Right lobe of liver (tissue), 6 donors: ENCODE results near the gene UBE2Q2. TPM values are rescaled to one million over a fixed set of nuclear protein-coding genes. Genes with fewer than 3 reads are reported as not detected.
A peak's percentile ranks its signal among the peaks of the same experiment; 100 is the strongest.

Experiments used
- ATAC-seq, 4 donors: fragments of 200-7000 bp; cut with Tn5 transposase; one replicate each; pipeline ENCODE4 v1.9.1; 2020; ENCODE audit warnings: mild to moderate bottlenecking in 4 of 4, moderate library complexity in 4 of 4
- DNase-seq, 3 donors: peaks; one replicate each; pipeline ENCODE4 v3.0.0-alpha.2; 2020
- H3K27ac ChIP-seq, 3 donors: fragments of 200-600 bp; one replicate each; pipeline ENCODE4 v1.8.0; 2022
- H3K27me3 ChIP-seq, 2 donors: fragments of 200-600 bp; one replicate each; pipeline ENCODE4 v1.8.0; 2022
- H3K36me3 ChIP-seq, 4 donors: fragments of 200-600 bp; sonication (generic) in 1 of 4; one replicate each; pipeline versions ENCODE4 v1.5.1 to v1.8.0; 2017 to 2022; ENCODE audit warnings: control low read depth in 1 of 4
- H3K4me1 ChIP-seq, 4 donors: fragments of 200-600 bp; sonication (generic) in 1 of 4; one replicate each; pipeline versions ENCODE4 v1.5.1 to v1.8.0; 2017 to 2022; ENCODE audit warnings: control low read depth in 1 of 4
- H3K4me3 ChIP-seq, 3 donors: fragments of 200-600 bp; one replicate each; pipeline ENCODE4 v1.8.0; 2022
- H3K9me3 ChIP-seq, 4 donors: fragments of 200-600 bp; sonication (generic) in 1 of 4; one replicate each; pipeline versions ENCODE4 v1.5.1 to v1.8.0; 2017 to 2022; ENCODE audit warnings: control low read depth in 1 of 4
- CTCF ChIP-seq, 4 donors: fragments of 200-600 bp in 3 of 4; fragments of 450-650 bp in 1 of 4; IDR thresholded peaks; one replicate each; pipeline versions ENCODE4 v1.5.1 to v1.8.0; 2016 to 2022; ENCODE audit warnings: antibody characterized with exemption in 4 of 4, mild to moderate bottlenecking in 2 of 4
- POLR2A ChIP-seq: fragments of 450-650 bp; IDR thresholded peaks from one replicate; pipeline ENCODE4 v1.6.1; 2017; ENCODE audit warnings: antibody characterized with exemption, mild to moderate bottlenecking
- WGBS: methylation state at CpG from one replicate; pipeline ENCODE4 v1.1.6; 2018; ENCODE audit warnings: low coverage, low lambda C conversion rate; ENCODE audit not compliant: insufficient coverage; ENCODE audit errors: missing lambda C conversion rate; 5-methylcytosine and 5-hydroxymethylcytosine counted together
- intact Hi-C, 2 donors: fragments of 100-400 bp; cut with DNase I; formaldehyde crosslinking; loops; one replicate each; pipeline versions ENCODE4 v1.11.2 to v1.14.1; 2022
- total RNA-seq, 6 experiments: library from RNA; depleted of rRNA in 2 of 6; stranded (reverse); fragments of >200 nt in 2 of 6; fragmentation: NEBNext Ultra II Directional in 3 of 6; extraction: Animal tissue kit (Norgen Biotek cat#: 25700) in 3 of 6; gene quantifications; one replicate each; pipeline versions ENCODE4 v1.1.0 to v1.2.4, GENCODE V29; 2016 to 2023
- donor health status: DM: no; HTN: yes; CAD: no.
- donor health status: DM: no; HTN: no; CAD: no.
- donor health status: DM: no; HTN: no; CAD: no.
- donor health status: DM: no; HTN: yes; CAD: no.
- donor health status: DM: no; HTN: yes; CAD: no.

The UBE2Q2 gene
- total RNA-seq, 6 experiments from 2014 or later, result 2.6 to 9.5 (median 4.6) TPM

DNA sequence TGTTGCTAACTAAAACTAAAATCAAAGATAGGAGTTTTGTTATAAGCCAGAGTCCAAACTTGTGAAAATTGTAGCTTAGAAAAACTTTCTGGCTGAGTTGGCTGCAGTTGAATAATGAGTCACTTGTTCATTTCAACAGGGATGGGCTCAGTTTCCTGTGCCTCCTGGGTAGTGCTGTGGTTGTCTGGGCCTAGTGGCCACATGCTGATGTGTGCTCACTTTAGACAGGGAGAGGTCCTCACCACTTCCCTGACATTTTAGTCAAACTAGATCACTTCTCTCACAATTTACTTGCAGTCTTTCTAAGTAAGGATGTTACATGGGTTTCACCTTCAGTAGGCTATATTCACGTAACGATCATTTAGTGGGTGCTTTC is 6.3 kb upstream of the UBE2Q2 start:
- DNase-seq (no peak), ATAC-seq (peak in 1 of 4 donors; percentile 56)

DNA sequence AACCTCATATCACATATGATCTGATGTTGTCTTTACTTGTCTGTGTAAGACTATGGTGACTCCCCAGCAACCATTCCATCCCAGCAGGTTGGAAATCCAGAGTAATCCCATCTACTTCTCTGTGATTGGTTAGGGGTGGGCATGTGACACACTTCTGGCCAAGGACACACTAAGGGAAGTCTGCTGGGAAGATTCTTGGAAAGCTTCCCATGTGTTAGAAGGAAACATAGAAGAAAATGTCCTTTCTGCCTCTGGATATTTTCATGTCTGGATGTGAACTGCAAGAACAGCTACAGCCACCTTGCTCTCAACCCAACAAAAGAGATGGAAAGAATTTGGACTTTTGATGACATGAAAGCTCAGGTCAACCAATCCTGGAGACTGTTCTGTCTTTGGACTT is 2.6 kb upstream of the UBE2Q2 start:
- no peak for TF ChIP-seq POLR2A
- no peak for TF ChIP-seq CTCF (IDR thresholded peaks at IDR 0.05)
- intact Hi-C loops, result no loop called here
- ATAC-seq, result peak in 2 of 4 donors; percentile 6 to 9

More for the DNA sequence above, 6.3 kb upstream of the UBE2Q2 start:
- H3K4me3 ChIP-seq, result no peak overlapping the region
- H3K4me1 ChIP-seq, result no peaks in the 10 kb centered on the region
- TF ChIP-seq CTCF (IDR thresholded peaks at IDR 0.05), result no peak
- intact Hi-C loops, result no loop called here
- no peaks in the 10 kb centered on the region for H3K27me3 ChIP-seq
- H3K9me3 ChIP-seq, result no peaks in the 10 kb centered on the region
- 64% methylated on average over 2 of the region's 2 CpGs for WGBS
- H3K27ac ChIP-seq, result no peak overlapping the region
- no peaks in the 10 kb centered on the region for H3K36me3 ChIP-seq

GRCh38 chr15:75841626-75842025 is 1.6 kb upstream of the UBE2Q2 start:
- Histone ChIP-seq H3K27ac (no peak overlapping the region), H3K36me3 (no peaks in the 10 kb centered on the region), H3K4me1 (peaks cover 0 to 6% (median 2%) of the 10 kb centered on the region in 4 donors), H3K4me3 (no peak overlapping the region), H3K9me3 (no peaks in the 10 kb centered on the region), H3K27me3 (no peaks in the 10 kb centered on the region)
- ATAC-seq, result no peak
- intact Hi-C loops, result no loop called here
- no peak for DNase-seq
- TF ChIP-seq CTCF (IDR thresholded peaks at IDR 0.05), result no peak
- no peak for TF ChIP-seq POLR2A

More for the DNA sequence above, 2.6 kb upstream of the UBE2Q2 start:
- Histone ChIP-seq H3K27ac (no peak overlapping the region), H3K27me3 (no peaks in the 10 kb centered on the region), H3K9me3 (no peaks in the 10 kb centered on the region), H3K4me3 (no peak overlapping the region), H3K36me3 (no peaks in the 10 kb centered on the region), H3K4me1 (peaks cover 0 to 6% (median 2%) of the 10 kb centered on the region in 4 donors)
- DNase-seq, result no peak

DNA sequence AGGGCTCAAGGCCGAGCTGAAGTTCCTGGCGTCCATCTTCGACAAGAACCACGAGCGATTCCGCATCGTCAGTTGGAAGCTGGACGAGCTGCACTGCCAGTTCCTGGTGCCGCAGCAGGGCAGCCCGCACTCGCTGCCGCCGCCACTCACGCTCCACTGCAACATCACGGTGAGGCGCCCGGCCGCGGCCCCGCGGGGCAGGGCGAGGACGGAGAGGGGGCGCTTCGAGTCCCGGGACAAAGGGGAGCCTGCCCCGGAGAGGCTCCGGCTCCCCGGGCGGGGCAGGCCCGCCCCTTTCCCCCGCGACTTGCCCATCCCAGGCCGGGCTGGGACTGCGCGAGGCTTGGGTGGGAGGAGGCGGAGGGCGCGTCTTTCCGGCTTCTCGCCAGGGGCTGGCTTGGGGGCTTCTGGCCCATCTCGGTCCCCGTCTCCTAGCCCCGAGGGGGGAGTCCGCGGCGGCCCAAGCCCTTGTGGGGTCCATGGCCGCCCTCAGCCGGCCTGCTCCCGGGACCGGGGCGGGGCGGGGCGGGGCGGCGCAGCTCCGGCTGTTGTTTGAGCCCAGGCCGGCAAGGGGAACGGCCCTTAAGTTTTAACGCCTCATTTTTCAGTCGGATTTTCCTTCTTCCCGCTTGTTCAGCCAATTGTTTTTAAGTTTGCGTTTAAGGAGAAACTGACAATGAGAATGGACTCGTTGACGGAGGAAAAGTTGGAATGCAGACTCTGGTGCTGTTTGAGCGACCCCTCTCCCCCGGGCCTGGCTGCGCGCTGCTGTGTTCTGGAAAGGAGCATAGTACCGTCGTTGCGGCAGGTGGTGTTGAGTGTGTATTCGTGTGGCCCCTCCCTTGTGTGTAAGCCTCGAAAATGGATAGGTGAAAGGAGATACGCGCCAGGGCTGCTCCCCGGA is 683 bp downstream of the UBE2Q2 start:
- Histone ChIP-seq H3K27me3 (no peaks in the 10 kb centered on the region), H3K4me3 (peak overlapping the region; percentile 72 to 84 (median 77)), H3K27ac (peak overlapping the region; percentile 50 to 77 (median 73)), H3K36me3 (no peaks in the 10 kb centered on the region), H3K4me1 (peaks cover 0 to 6% (median 2%) of the 10 kb centered on the region in 4 donors), H3K9me3 (no peaks in the 10 kb centered on the region)
- ATAC-seq, result peak; percentile 78 to 84 (median 78)
- 2% methylated on average over 17 of the region's 77 CpGs for WGBS
- TF ChIP-seq POLR2A (no peak), CTCF (IDR thresholded peaks at IDR 0.05) (peak in 1 of 4 donors; percentile 3)
- DNase-seq, result peak; percentile 58 to 69 (median 62)
- intact Hi-C loops, result no loop called here
